Measurements from ENCODE around the gene ARHGAP18.

GRCh38 chr6:129678463-129678862, 31.5 kb downstream of the ARHGAP18 start:
- TF ChIP-seq CTCF (IDR thresholded peaks at IDR 0.05; ENCODE audit: low read length), result no peak
- TF ChIP-seq EZH2phosphoT487 (IDR thresholded peaks at IDR 0.05; ENCODE audit: low read length), result no peak
- TF ChIP-seq EZH2 (optimal IDR thresholded peaks at IDR 0.05; ENCODE audit: low read depth, low read length), result no peak
